ENCODE results near the gene ARHGAP28. TPM values are rescaled to one million over a fixed set of nuclear protein-coding genes. Genes with fewer than 3 reads are reported as not detected.
A peak's percentile ranks its signal among the peaks of the same experiment; 100 is the strongest.

Gene ARHGAP28
- total RNA-seq, 1 experiment from 2014 or later, result 9.2 TPM

DNA sequence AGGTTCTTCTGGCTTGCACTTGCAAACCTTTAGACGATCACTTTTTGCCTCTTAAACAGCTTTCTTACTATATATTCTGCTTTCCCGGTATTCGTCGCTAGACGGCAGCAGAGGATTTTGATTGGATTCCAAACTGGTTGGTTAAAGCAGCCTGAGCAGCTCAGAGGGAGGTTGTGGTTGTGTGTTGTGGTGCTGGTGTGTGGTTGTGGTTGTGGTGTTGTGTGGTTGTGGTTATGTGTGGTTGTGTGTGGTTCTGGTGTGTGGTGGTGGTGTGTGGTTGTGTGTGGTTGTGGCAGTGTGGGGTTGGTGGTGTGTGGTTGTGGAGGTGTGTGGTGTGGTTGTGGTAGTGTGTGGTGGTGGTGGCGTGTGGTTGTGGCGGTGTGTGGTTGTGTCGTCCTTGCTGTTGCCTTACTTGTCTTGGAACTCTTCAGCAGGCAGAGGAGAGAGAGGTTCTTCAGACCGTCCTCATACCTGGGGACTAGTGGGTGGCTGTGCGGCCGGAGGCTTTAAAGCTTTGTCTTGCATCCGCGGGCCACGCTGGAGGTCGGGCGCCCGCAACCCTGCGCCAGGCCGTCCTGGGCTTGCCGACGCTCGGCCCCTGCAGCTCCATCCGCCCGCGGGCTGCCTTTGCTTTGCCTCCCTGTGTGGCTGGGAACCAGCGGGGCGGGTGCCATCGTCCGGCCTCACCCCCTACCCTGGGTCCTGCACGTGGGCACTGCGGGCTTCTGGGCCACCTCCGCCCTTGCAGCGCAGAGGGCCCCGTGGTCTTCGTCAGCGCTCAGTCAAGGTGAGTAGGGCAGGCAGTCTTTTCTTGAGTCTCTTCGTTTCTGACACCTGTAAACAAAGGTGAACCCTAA lies 190.8 kb downstream of the ARHGAP28 start:
- H4K20me1 ChIP-seq (ENCODE audit: control insufficient read depth, insufficient read depth, insufficient read length), result no peaks in the 10 kb centered on the region
- Mint-ChIP-seq H3K27ac (peak overlapping the region in 2 of 3 experiments; percentile 0 to 33; a peak in 5 of 7 replicates), H3K36me3 (ENCODE audit: insufficient read depth in 1 of 3, low read depth in 3 of 3) (no peaks in the 10 kb centered on the region), H3K9me3 (no peaks in the 10 kb centered on the region; a peak in 1 of 5 replicates), H3K27me3 (ENCODE audit: low read depth) (no peaks in the 10 kb centered on the region), H3K4me3 (no peak overlapping the region), H3K4me1 (peaks cover 3 to 5% of the 10 kb centered on the region in 2 experiments; a peak in 3 of 4 replicates)
- no peak overlapping the region for H2BK5ac ChIP-seq (ENCODE audit: insufficient read length, low read length)
- H3K4me1 ChIP-seq (ENCODE audit: insufficient read depth, low read length), result no peaks in the 10 kb centered on the region
- no peak overlapping the region for H3K9ac ChIP-seq (ENCODE audit: extremely low read depth, insufficient read length, low read length)
- H3T11ph ChIP-seq (ENCODE audit: low read length), result no peak overlapping the region
- no peak overlapping the region for H2AK5ac ChIP-seq (ENCODE audit: insufficient read length, low read length)
- H3K9me3 ChIP-seq (ENCODE audit: control insufficient read depth, low read depth, low read length), result no peaks in the 10 kb centered on the region
- no peaks in the 10 kb centered on the region for H3K79me1 ChIP-seq (ENCODE audit: insufficient read depth, low read depth, low read length, poor library complexity, severe bottlenecking)
- H4K8ac ChIP-seq (replicated peaks; ENCODE audit: insufficient read length, low read depth, low read length), result peak overlapping the region; percentile 15
- no peak overlapping the region for H3K14ac ChIP-seq (ENCODE audit: insufficient read depth, low read length)
- no peak overlapping the region for H2BK120ac ChIP-seq (ENCODE audit: low read depth, low read length, poor library complexity, severe bottlenecking)
- H2AFZ ChIP-seq (ENCODE audit: low read length), result no peak overlapping the region
- DNase-seq, result peak; percentile 80
- peak; percentile 80 for TF ChIP-seq CTCF (conservative IDR thresholded peaks at IDR 0.05)
- no peak overlapping the region for H3K4ac ChIP-seq (ENCODE audit: low read depth, low read length)
- no peak overlapping the region for H3K56ac ChIP-seq (ENCODE audit: insufficient read length, low read depth, low read length)
- no peak overlapping the region for H3K4me2 ChIP-seq (ENCODE audit: insufficient read depth, insufficient read length, low read length)
- no CpG with 5 or more reads among the region's 37 CpGs for WGBS (ENCODE audit: extremely low coverage, insufficient read length, low lambda C conversion rate)
- H3K18ac ChIP-seq (ENCODE audit: insufficient read length, low read depth, low read length), result peak overlapping the region; percentile 75
- H2BK15ac ChIP-seq (ENCODE audit: low read depth, low read length), result no peak overlapping the region
- H3K27me3 ChIP-seq (ENCODE audit: insufficient read depth, low read length), result no peaks in the 10 kb centered on the region
- H3K27ac ChIP-seq (ENCODE audit: insufficient read length, low read depth, low read length), result no peak overlapping the region
- no peaks in the 10 kb centered on the region for H3K79me2 ChIP-seq (ENCODE audit: insufficient read depth, low read length)
- H2BK20ac ChIP-seq (ENCODE audit: low read depth, low read length, poor library complexity, severe bottlenecking), result no peak overlapping the region
- H3K23me2 ChIP-seq (ENCODE audit: insufficient read length, low read depth, low read length, poor library complexity, severe bottlenecking), result no peaks in the 10 kb centered on the region
- no peak overlapping the region for H4K5ac ChIP-seq (ENCODE audit: insufficient read length, low read depth, low read length)
- no peak overlapping the region for H4K91ac ChIP-seq (ENCODE audit: insufficient read length, low read depth, low read length)
- no peak overlapping the region for H2BK12ac ChIP-seq (ENCODE audit: insufficient read length, low read depth, low read length)
- no peak overlapping the region for H3K23ac ChIP-seq (ENCODE audit: insufficient read length, low read depth, low read length)
